GM06990 (cell line): Measurements from ENCODE around the gene CDCA5.

ENCODE experiments used
- DNase-seq: peaks from one replicate; pipeline ENCODE4 v3.0.0-alpha.2; 2011; ENCODE audit not compliant: insufficient read length; ENCODE audit errors: extremely low read depth
- H3K27me3 ChIP-seq: replicated peaks from 2 replicates; pipeline ENCODE4 v1.6.0; 2011; ENCODE audit warnings: low read length; ENCODE audit not compliant: control insufficient read depth, insufficient read depth
- H3K36me3 ChIP-seq: 2 replicates; pipeline ENCODE4 v1.5.1; 2011; ENCODE audit warnings: low read length; ENCODE audit not compliant: control insufficient read depth, insufficient read depth
- H3K4me3 ChIP-seq: replicated peaks from 2 replicates; pipeline ENCODE4 v1.5.1; 2011; ENCODE audit warnings: low read depth, mild to moderate bottlenecking, control low read depth, low read length
- TF ChIP-seq, protein P1 (sequence below): IDR thresholded peaks from 2 replicates; pipeline ENCODE4 v1.5.1; 2011; ENCODE audit warnings: low read length, control low read depth, mild to moderate bottlenecking, inconsistent platforms; ENCODE audit not compliant: insufficient read depth, poor library complexity, severe bottlenecking

Gene CDCA5

DNA sequence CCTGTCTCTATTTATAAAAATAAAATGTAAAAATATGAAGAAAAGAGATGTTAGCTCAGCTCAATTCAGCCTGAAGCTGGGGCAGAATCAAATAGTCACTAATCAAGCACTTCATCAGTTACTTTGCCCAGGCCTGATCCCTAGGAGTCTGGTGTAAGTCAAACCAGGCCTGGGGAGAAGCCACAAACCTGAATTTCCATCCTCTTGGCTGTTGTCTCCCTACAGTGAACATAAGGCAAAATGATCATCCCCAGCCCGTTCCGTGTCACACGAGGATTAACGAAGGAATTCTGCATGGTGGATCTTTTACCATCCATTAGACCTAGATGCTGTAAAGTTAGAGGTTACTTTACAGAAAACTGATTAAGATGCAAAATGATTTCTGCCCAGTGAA is 19.0 kb downstream of the CDCA5 start:
- TF ChIP-seq, protein P1, sequence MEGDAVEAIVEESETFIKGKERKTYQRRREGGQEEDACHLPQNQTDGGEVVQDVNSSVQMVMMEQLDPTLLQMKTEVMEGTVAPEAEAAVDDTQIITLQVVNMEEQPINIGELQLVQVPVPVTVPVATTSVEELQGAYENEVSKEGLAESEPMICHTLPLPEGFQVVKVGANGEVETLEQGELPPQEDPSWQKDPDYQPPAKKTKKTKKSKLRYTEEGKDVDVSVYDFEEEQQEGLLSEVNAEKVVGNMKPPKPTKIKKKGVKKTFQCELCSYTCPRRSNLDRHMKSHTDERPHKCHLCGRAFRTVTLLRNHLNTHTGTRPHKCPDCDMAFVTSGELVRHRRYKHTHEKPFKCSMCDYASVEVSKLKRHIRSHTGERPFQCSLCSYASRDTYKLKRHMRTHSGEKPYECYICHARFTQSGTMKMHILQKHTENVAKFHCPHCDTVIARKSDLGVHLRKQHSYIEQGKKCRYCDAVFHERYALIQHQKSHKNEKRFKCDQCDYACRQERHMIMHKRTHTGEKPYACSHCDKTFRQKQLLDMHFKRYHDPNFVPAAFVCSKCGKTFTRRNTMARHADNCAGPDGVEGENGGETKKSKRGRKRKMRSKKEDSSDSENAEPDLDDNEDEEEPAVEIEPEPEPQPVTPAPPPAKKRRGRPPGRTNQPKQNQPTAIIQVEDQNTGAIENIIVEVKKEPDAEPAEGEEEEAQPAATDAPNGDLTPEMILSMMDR: no peak
- H3K27me3 ChIP-seq: no peaks in the 10 kb centered on the region
- H3K36me3 ChIP-seq: no peaks in the 10 kb centered on the region
- DNase-seq: no peak
- no peak overlapping the region for H3K4me3 ChIP-seq

DNA sequence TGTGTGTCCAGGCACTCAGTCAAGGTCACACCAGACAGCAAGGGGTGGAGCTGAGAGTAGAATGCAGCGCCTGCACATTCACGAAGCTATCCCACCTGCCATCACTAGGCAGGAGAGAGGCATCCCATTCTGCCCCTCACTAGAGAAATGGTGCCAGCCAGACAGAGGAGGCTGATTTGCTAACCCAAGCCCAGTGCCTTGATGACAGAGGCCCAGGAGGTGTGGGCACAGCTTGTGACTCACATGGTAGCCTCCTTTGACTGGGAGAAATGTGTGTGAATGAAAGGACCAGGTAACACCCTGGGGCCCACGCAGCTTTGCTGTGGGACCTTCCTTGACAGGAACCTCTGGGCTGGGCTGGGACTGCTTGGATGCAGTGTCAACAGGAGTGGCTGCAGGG is 20.3 kb downstream of the CDCA5 start:
- no peak for DNase-seq
- no peak overlapping the region for H3K4me3 ChIP-seq
- no peaks in the 10 kb centered on the region for H3K27me3 ChIP-seq
- TF ChIP-seq, protein P1: no peak
- H3K36me3 ChIP-seq: no peaks in the 10 kb centered on the region

DNA sequence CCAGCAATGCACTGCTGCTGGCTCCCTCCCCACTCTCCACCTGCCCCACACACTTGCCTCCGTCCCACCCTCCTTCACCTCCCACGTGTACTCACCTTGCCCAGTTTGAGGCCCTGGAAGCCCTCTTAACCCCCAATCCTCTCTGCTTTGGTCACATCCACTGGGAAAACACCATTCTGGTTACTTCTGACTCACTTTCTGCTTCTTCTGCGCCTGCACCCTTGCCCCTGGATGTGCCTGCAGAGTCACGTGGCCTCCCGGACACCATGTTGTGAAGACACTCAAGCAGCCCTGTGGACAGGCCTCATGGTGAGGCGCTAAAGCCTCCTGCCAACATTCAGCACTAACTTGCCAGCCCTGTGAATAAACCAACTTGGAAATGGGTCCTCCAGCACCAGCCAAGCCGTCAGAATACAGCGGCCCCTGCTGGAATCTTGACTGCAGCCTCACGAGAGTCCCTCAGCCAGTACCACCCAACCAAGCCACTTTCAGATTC is 22.9 kb downstream of the CDCA5 start:
- TF ChIP-seq, protein P1: no peak
- DNase-seq: no peak
- Histone ChIP-seq H3K27me3 (no peaks in the 10 kb centered on the region), H3K4me3 (no peak overlapping the region), H3K36me3 (no peaks in the 10 kb centered on the region)

DNA sequence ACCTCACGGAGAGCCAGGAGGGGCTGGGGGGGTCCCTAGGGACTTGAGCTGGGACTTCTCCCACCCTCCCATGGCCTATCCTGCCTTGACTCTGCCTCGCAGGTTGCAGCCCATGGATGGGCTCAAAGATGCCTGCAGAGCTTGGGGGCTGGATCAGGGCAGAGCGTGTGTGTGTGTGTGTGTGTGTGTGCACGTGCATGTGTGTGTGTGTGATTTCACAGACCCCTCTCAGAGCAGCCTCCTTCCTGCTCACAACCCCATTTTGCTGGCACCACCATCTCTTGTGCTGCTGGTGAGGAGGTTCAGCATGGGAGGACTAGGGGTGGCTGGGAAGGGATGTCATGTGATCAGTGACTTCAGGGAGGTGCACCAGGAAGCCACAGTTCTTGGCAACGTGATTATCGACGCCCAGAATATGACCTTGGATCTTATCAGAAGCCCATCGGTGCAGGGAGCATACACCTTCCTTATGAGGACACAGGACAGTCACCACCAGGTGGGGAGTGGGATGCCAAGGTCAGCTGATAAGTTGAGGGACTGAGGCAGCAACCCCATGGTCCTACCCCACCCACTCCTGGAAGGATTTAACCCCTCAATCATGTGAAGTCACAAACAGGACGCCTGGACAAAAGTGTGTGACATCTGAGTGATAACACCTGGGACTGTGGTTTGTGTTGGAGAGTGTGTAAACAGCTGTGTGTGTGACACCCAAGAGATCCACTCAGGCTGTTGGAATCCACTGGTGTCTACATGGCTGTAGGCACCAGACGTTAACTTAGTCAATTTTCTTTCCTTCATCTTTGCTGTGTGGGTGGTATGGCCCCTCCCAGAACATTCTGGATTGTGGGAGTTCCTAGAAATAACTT is 23.6 kb downstream of the CDCA5 start:
- Histone ChIP-seq H3K27me3 (no peaks in the 10 kb centered on the region), H3K36me3 (no peaks in the 10 kb centered on the region), H3K4me3 (no peak overlapping the region)
- TF ChIP-seq, protein P1: no peak
- no peak for DNase-seq

- Histone ChIP-seq H3K4me3 (no peak overlapping the region), H3K36me3 (no peaks in the 10 kb centered on the region), H3K27me3 (no peaks in the 10 kb centered on the region)
- DNase-seq: no peak
- TF ChIP-seq, protein P1: no peak
Measured at GRCh38 chr11:65059523-65059922, 24.3 kb downstream of the CDCA5 start.
